ENCODE measurements around the gene BPIFB2.

BPIFB2 gene

GRCh38 chr20:33009214-33010132, 2.0 kb downstream of the BPIFB2 start:
- TF ChIP-seq, protein P1, sequence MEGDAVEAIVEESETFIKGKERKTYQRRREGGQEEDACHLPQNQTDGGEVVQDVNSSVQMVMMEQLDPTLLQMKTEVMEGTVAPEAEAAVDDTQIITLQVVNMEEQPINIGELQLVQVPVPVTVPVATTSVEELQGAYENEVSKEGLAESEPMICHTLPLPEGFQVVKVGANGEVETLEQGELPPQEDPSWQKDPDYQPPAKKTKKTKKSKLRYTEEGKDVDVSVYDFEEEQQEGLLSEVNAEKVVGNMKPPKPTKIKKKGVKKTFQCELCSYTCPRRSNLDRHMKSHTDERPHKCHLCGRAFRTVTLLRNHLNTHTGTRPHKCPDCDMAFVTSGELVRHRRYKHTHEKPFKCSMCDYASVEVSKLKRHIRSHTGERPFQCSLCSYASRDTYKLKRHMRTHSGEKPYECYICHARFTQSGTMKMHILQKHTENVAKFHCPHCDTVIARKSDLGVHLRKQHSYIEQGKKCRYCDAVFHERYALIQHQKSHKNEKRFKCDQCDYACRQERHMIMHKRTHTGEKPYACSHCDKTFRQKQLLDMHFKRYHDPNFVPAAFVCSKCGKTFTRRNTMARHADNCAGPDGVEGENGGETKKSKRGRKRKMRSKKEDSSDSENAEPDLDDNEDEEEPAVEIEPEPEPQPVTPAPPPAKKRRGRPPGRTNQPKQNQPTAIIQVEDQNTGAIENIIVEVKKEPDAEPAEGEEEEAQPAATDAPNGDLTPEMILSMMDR (IDR thresholded peaks at IDR 0.05; ENCODE audit: unreplicated experiment in 3 of 3), result no peak
- Mint-ChIP-seq H3K9me3 (peaks cover 4% of the 10 kb centered on the region), H3K36me3 (ENCODE audit: low read depth) (no peaks in the 10 kb centered on the region), H3K27me3 (ENCODE audit: low read depth) (peaks cover 5% of the 10 kb centered on the region), H3K4me3 (no peak overlapping the region), H3K27ac (no peak overlapping the region), H3K4me1 (no peaks in the 10 kb centered on the region)

GRCh38 chr20:33010133-33010504, 2.6 kb downstream of the BPIFB2 start:
- H3K9me3 Mint-ChIP-seq, result peaks cover 3% of the 10 kb centered on the region
- no peak overlapping the region for H3K27ac Mint-ChIP-seq
- TF ChIP-seq, protein P1 (IDR thresholded peaks at IDR 0.05; ENCODE audit: unreplicated experiment in 3 of 3), result no peak
- peaks cover 5% of the 10 kb centered on the region for H3K27me3 Mint-ChIP-seq (ENCODE audit: low read depth)
- H3K4me3 Mint-ChIP-seq, result no peak overlapping the region
- H3K36me3 Mint-ChIP-seq (ENCODE audit: low read depth), result no peaks in the 10 kb centered on the region
- no peaks in the 10 kb centered on the region for H3K4me1 Mint-ChIP-seq

- Mint-ChIP-seq H3K27me3 (ENCODE audit: low read depth) (peaks cover 5% of the 10 kb centered on the region), H3K4me1 (no peaks in the 10 kb centered on the region), H3K36me3 (ENCODE audit: low read depth) (no peaks in the 10 kb centered on the region), H3K27ac (no peak overlapping the region), H3K9me3 (no peaks in the 10 kb centered on the region), H3K4me3 (no peak overlapping the region)
- TF ChIP-seq, protein P1 (IDR thresholded peaks at IDR 0.05; ENCODE audit: unreplicated experiment in 3 of 3), result no peak
These were observed 3.4 kb downstream of the BPIFB2 start for GRCh38 chr20:33010674-33011449.

- Mint-ChIP-seq H3K36me3 (ENCODE audit: low read depth) (no peaks in the 10 kb centered on the region), H3K9me3 (no peaks in the 10 kb centered on the region), H3K27ac (no peak overlapping the region), H3K27me3 (ENCODE audit: low read depth) (peaks cover 12% of the 10 kb centered on the region), H3K4me3 (no peak overlapping the region), H3K4me1 (no peaks in the 10 kb centered on the region)
- TF ChIP-seq, protein P1 (IDR thresholded peaks at IDR 0.05; ENCODE audit: unreplicated experiment in 3 of 3), result no peak
These were observed 5.1 kb downstream of the BPIFB2 start for GRCh38 chr20:33012327-33013189.

DNA sequence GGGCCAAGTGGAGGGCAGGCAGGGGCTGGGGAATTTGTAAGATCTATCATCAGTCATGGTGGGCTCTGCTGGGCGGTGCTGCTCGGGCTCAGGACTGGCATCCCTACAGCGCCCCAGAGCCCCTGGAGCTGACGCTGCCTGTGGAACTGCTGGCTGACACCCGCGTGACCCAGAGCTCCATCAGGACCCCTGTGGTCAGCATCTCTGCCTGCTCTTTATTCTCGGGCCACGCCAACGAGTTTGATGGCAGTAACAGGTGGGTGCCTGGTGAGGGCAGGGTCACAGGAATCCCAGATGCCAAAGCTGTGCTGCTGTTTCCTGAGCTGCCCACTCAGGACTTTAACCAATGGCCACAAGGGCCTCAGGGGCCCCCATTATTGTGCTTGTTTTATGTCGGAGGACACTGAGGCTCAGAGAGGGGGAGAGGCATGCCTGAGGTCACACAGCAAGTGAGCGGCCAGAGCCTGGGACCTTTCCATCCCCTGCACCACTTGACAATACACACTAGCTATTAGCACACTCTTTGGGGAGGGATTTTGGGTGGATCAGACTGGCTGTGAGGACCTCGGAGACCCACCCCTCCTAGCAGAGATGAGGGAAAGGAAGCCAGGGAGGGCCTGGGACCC, 6.3 kb downstream of the BPIFB2 start:
- no peaks in the 10 kb centered on the region for H3K36me3 Mint-ChIP-seq (ENCODE audit: low read depth)
- peaks cover 14% of the 10 kb centered on the region for H3K27me3 Mint-ChIP-seq (ENCODE audit: low read depth)
- no peak overlapping the region for H3K4me3 Mint-ChIP-seq
- TF ChIP-seq, protein P1 (IDR thresholded peaks at IDR 0.05; ENCODE audit: unreplicated experiment in 3 of 3), result no peak
- no peaks in the 10 kb centered on the region for H3K4me1 Mint-ChIP-seq
- no peak overlapping the region for H3K27ac Mint-ChIP-seq
- no peaks in the 10 kb centered on the region for H3K9me3 Mint-ChIP-seq
